GM21515 (cell line): Measurements from ENCODE around the gene CD40.

Experiments used
- ATAC-seq: cut with Tn5 transposase; IDR thresholded peaks from one replicate; pipeline ENCODE4 v1.9.1; 2021; ENCODE audit not compliant: unreplicated experiment

Gene CD40

GRCh38 chr20:46142124-46142523 lies 24.0 kb downstream of the CD40 start:
- no peak for ATAC-seq

- ATAC-seq: no peak
Measured at GRCh38 chr20:46144432-46145025, 26.4 kb downstream of the CD40 start.

GRCh38 chr20:46145713-46146112 lies 27.6 kb downstream of the CD40 start:
- ATAC-seq: no peak

- no peak for ATAC-seq
Measured at GRCh38 chr20:46148313-46149208, 30.4 kb downstream of the CD40 start.

- no peak for ATAC-seq
Measured at GRCh38 chr20:46150943-46151342, 32.8 kb downstream of the CD40 start.

- ATAC-seq: no peak
Measured at GRCh38 chr20:46151936-46152335, 33.8 kb downstream of the CD40 start.

GRCh38 chr20:46152824-46153586 lies 34.9 kb downstream of the CD40 start:
- ATAC-seq: no peak

GRCh38 chr20:46154305-46154704 lies 36.2 kb downstream of the CD40 start:
- no peak for ATAC-seq

GRCh38 chr20:46154796-46155195 lies 36.7 kb downstream of the CD40 start:
- ATAC-seq: no peak

GRCh38 chr20:46156065-46156464 lies 38.0 kb downstream of the CD40 start:
- no peak for ATAC-seq

GRCh38 chr20:46157076-46157592 lies 39.0 kb downstream of the CD40 start:
- no peak for ATAC-seq

GRCh38 chr20:46157625-46158024 lies 39.5 kb downstream of the CD40 start:
- no peak for ATAC-seq

GRCh38 chr20:46158476-46158987 lies 40.4 kb downstream of the CD40 start:
- no peak for ATAC-seq

- ATAC-seq: no peak
Measured at GRCh38 chr20:46159101-46159897, 41.2 kb downstream of the CD40 start.

GRCh38 chr20:46160661-46161060 lies 42.5 kb downstream of the CD40 start:
- ATAC-seq: no peak

- no peak for ATAC-seq
Measured at GRCh38 chr20:46161921-46162320, 43.8 kb downstream of the CD40 start.

GRCh38 chr20:46164254-46164653 lies 46.1 kb downstream of the CD40 start:
- ATAC-seq: no peak

GRCh38 chr20:46167080-46167479 lies 49.0 kb downstream of the CD40 start:
- no peak for ATAC-seq

- ATAC-seq: no peak
Measured at GRCh38 chr20:46168438-46168837, 50.3 kb downstream of the CD40 start.
